GM18907 (cell line): ENCODE measurements around the gene RASAL2.
"Not testable (repeated sequence)": the region's sequence is repeated elsewhere in the genome, so short reads cannot be mapped to it uniquely, and the experiment has no call there.

ENCODE experiments used
- ATAC-seq: cut with Tn5 transposase; IDR thresholded peaks from one replicate; pipeline ENCODE4 v1.9.1; 2021; ENCODE audit warnings: mild to moderate bottlenecking, moderate library complexity; ENCODE audit not compliant: unreplicated experiment

RASAL2 gene

GRCh38 chr1:178151831-178152230 is 57.9 kb downstream of the RASAL2 start:
- ATAC-seq, result no peak

DNA sequence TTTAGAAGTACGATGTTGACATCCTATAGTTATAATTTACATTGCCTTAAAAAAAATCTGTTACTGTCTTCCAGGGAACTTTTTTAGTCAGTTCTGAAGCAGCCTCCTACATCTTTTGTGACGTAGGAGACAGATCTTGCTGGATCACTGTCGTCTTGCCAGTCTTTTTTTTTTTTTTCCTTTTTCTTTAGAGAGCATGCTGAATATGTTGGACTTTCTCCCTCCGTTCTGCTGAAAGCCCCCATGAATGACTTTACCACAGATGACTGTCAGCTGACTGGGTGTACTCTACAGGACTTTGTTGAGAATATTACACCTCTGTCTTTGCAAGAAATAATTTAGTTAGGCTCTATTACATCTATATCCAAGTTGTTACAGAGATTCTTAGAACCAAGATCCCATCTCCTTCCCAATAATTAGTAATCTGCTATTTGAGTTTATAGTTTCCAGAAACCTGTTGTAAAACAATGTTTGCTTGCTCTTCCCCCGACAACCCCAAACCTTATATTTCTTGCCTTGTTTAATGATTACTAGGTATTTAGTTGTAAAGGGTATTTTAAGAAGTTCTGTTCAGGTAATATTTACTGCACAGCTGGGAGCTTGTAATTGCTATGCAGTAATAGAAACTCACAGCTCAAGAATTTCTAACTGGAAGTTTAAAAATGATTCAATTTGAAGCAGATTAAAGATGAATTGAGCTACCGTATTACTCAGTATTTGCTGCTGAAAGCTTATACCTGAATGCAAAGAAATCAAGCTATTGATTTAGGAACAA is 61.8 kb downstream of the RASAL2 start:
- ATAC-seq, result no peak

DNA sequence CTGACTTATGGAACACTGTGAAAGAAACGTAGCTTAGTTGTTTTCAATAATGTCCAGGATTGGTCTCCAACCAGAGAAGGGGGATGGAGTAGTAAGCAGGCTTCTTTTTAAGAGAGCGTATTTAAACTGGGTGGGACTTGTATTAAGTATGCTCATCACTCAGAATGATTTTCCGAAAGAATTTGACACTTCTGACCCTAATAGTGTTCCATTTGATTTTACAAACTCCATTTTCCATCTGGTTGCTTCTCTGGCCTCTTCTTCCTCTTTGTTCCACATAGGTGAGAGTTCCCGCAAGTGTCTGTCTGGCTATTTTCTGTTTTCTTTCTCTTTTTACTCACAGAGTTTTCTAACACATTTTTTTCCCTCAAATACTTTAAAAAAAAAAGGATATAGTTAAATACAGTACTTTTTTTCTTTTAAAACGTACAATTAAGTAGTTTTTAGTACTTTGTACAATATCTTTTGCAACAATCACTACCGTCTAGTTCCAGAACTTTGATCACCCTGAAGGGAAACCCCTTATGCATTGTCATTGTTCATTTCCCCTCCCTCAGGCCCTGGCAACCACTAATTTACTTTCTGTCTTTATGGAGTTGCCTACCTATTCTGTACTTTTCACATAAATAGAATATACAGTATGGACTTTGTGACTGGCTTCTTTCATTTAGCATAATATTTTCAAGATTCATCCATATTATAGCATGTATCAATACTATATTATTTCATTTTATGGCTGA is 67.0 kb downstream of the RASAL2 start:
- ATAC-seq, result no peak

GRCh38 chr1:178161516-178161915 is 67.6 kb downstream of the RASAL2 start:
- ATAC-seq, result no peak

- ATAC-seq, result no peak
Observed at GRCh38 chr1:178165196-178165595, 71.3 kb downstream of the RASAL2 start.

DNA sequence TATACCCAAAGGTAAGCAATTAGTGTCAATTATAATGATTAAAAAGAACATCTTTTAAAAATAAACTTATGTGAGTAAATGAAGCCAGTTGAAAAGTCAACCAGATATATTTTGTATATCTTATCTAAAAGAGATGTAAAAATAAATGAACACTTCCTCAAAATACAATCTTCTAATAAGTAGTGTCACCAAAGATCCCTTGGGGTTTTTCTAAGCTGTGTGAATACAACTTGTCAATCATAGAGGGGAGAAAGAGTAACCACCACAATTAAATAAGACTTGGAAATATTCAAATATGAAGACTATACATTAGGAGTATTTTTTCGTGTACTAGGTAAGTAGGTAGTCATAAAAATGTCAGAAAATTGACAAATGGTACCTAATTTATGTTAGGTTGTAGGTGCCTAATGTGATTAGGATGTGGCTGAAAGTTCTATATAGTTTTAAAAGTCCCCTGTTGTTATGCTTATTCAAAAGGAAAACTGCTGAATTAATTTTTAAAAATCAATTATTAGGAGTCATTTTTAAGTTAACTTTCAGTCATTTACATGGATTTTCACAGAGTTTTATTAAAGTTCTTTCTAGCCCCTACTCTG is 72.6 kb downstream of the RASAL2 start:
- no peak for ATAC-seq

- ATAC-seq, result no peak
Observed at GRCh38 chr1:178168536-178168935, 74.6 kb downstream of the RASAL2 start.

GRCh38 chr1:178169649-178170048 is 75.7 kb downstream of the RASAL2 start:
- no peak for ATAC-seq

DNA sequence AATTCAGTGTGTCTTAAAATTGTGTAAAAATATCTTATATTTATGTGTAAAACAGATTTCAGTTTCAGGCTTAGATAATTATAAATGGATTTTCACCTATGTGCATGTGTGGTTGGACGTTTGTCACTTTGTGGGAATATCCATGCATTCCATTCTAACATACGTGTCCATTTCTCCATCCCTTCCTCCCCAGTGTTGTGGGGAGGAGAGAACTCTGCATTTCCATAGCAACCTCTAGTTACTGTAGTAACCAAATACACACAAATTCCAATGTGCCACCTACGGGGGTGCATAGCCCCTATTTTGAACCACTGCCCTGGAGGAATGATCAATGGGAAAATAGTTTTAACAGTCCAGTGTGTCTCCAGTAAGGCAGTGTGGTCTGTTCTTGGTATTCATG is 79.0 kb downstream of the RASAL2 start:
- ATAC-seq, result no peak

DNA sequence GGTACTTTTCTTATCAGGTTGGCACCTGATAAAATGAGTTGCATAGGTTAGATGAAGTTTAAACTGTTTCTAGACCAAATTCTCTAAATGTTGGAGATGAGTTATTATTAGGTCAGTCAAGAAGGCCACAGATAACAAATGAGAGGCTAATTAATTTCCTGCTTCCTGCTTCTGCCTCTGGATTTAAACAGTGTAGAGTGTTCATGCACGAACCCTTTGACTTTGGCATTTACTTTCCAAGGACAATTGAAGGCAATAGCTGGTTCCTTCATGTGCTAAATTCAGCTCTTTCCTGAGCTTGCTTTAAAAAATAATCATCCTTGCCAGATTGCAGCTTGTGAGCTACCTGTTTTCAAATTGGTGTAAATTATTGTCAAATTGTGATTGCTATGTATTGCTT is 80.6 kb downstream of the RASAL2 start:
- no peak for ATAC-seq

DNA sequence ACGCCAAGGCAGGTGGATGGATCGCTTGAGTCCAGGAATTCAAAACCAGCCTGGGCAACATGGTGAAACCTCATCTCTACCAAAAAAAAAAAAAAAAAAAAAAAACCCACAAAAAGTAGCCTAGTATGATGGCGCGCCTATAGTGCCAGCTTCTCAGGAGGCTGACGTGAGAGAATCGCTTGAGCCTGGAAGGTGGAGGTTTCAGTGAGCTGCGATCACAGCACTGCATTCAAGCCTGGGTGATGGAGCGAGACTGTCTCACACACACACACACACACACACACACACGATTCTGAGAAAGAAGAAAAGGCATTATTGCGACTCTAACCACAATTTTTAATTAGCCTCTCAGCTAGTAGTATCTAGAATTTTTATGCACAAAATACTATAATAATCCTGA is 86.5 kb downstream of the RASAL2 start:
- no peak for ATAC-seq

GRCh38 chr1:178183796-178184195 is 89.9 kb downstream of the RASAL2 start:
- ATAC-seq, result no peak

GRCh38 chr1:178188306-178188705 is 94.4 kb downstream of the RASAL2 start:
- no peak for ATAC-seq

GRCh38 chr1:178189814-178190213 is 95.9 kb downstream of the RASAL2 start:
- no peak for ATAC-seq

- no peak for ATAC-seq
Observed at GRCh38 chr1:178190881-178191280, 97.0 kb downstream of the RASAL2 start.

- no peak for ATAC-seq
Observed at GRCh38 chr1:178192686-178193085, 98.8 kb downstream of the RASAL2 start.

DNA sequence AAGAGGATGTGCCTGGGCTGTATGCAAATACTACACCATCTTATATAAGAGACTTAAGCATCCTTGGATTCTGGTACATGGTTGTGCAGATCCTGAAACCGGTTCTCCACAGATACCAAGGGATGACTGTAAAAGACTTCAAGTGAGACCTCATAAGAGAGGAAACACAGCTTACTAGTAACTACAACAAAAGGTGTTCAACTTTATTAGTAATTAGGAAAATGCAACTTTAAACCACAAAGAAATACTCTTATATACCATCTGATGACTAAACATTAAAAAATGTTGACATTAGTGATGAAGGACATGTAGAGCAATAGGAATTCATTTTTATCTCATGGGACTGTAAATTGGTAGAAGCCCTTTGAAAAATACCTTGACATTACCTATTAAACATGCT is 102.7 kb downstream of the RASAL2 start:
- ATAC-seq, result no peak

- ATAC-seq, result not testable (repeated sequence)
Observed at GRCh38 chr1:178202095-178202494, 108.2 kb downstream of the RASAL2 start.

GRCh38 chr1:178202546-178202945 is 108.6 kb downstream of the RASAL2 start:
- not testable (repeated sequence) for ATAC-seq

GRCh38 chr1:178208269-178208856 is 114.5 kb downstream of the RASAL2 start:
- not testable (repeated sequence) for ATAC-seq

DNA sequence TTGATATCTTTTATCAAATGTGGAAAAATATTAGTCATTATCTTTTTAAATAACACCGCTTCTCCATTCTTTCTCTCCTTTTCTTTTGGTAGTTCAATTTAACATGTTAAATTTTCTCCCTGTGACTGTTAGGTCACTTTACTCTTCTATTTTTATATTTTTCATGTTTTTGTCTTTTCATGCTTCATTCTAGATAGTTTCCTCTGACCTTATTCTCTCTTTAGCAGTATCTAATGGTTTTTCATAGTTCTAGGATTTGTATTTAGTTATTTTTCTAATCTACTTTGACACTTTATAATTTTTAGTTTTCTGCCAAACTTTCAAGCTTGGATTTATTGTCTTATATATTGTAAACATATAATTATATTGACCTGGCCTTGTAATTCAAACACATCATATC is 116.0 kb downstream of the RASAL2 start:
- no peak for ATAC-seq

- no peak for ATAC-seq
Observed at GRCh38 chr1:178218550-178218949, 124.6 kb downstream of the RASAL2 start.
